ENCODE results near the gene HIVEP2.

The HIVEP2 gene

GRCh38 chr6:142773324-142773723 is 171.7 kb downstream of the HIVEP2 start:
- peaks cover 3% of the 10 kb centered on the region for H3K36me3 ChIP-seq (ENCODE audit: insufficient read depth, insufficient read length, low read length)
- no peaks in the 10 kb centered on the region for H3K4me1 ChIP-seq (ENCODE audit: insufficient read depth, insufficient read length)
- no peaks in the 10 kb centered on the region for H3K9me3 ChIP-seq (ENCODE audit: insufficient read depth, low read length)
- H3K27me3 ChIP-seq (ENCODE audit: insufficient read depth, insufficient read length) = no peaks in the 10 kb centered on the region
- DNase-seq (ENCODE audit: low read depth, low spot score) = no peak
- no peak overlapping the region for H3K9ac ChIP-seq (ENCODE audit: insufficient read length, low read depth)
- H3K4me3 ChIP-seq (ENCODE audit: insufficient read length, low read depth) = no peak overlapping the region
- TF ChIP-seq ZNF274 (IDR thresholded peaks at IDR 0.05; ENCODE audit: low read depth, low read length) = no peak
- no peak for TF ChIP-seq SUZ12 (IDR thresholded peaks at IDR 0.05; ENCODE audit: extremely low read depth, insufficient read depth, insufficient read length)
- TF ChIP-seq YY1 (IDR thresholded peaks at IDR 0.05; ENCODE audit: insufficient read depth, insufficient read length) = no peak

DNA sequence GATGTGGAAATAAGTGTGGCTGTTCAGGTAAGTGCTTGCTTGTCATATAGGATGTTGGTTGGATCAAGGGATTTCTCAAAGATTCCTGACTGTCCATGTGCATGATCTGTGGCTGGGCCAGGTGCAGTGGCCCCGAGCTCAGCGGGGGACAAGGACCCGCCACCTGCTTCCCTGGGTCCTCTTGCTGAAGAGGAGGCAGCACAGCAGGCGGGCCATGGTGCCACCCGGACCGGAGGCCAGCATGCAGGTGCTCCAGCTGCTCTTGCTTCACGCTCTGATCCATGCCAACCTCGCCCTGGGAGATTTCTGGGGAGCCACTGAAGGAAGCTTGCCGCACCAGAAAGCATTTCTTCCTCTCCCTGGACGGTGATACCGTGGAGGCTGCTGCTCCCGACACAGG is 173.8 kb downstream of the HIVEP2 start:
- H3K9me3 ChIP-seq (ENCODE audit: insufficient read depth, low read length) = no peaks in the 10 kb centered on the region
- H3K4me1 ChIP-seq (ENCODE audit: insufficient read depth, insufficient read length) = no peaks in the 10 kb centered on the region
- peaks cover 3% of the 10 kb centered on the region for H3K36me3 ChIP-seq (ENCODE audit: insufficient read depth, insufficient read length, low read length)
- H3K27me3 ChIP-seq (ENCODE audit: insufficient read depth, insufficient read length) = no peaks in the 10 kb centered on the region
- no peak for DNase-seq (ENCODE audit: low read depth, low spot score)
- no peak overlapping the region for H3K9ac ChIP-seq (ENCODE audit: insufficient read length, low read depth)
- H3K4me3 ChIP-seq (ENCODE audit: insufficient read length, low read depth) = no peak overlapping the region
- TF ChIP-seq SUZ12 (IDR thresholded peaks at IDR 0.05; ENCODE audit: extremely low read depth, insufficient read depth, insufficient read length) (no peak), YY1 (IDR thresholded peaks at IDR 0.05; ENCODE audit: insufficient read depth, insufficient read length) (no peak), ZNF274 (IDR thresholded peaks at IDR 0.05; ENCODE audit: low read depth, low read length) (no peak)

DNA sequence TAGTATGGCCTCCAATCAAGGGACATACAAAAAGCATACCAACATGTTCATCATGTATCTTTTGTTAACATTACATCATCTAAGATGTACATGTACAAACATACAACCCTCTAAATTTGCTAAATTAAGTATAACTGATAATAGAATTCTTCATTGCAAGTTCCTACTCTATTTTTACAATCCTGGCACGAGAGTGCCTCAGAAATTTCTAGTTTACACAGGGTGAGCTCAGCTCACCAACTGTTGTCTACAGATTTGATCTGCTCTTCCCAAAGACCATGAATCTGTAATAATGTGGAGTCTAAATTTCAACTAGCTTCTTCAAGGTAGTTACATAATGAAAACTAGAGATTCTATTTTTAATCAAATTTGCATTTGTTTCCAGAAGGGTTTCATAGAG is 179.7 kb downstream of the HIVEP2 start:
- no peak overlapping the region for H3K9ac ChIP-seq (ENCODE audit: insufficient read length, low read depth)
- no peak for DNase-seq (ENCODE audit: low read depth, low spot score)
- no peaks in the 10 kb centered on the region for H3K4me1 ChIP-seq (ENCODE audit: insufficient read depth, insufficient read length)
- H3K9me3 ChIP-seq (ENCODE audit: insufficient read depth, low read length) = no peaks in the 10 kb centered on the region
- TF ChIP-seq YY1 (IDR thresholded peaks at IDR 0.05; ENCODE audit: insufficient read depth, insufficient read length) (no peak), SUZ12 (IDR thresholded peaks at IDR 0.05; ENCODE audit: extremely low read depth, insufficient read depth, insufficient read length) (no peak), ZNF274 (IDR thresholded peaks at IDR 0.05; ENCODE audit: low read depth, low read length) (no peak)
- H3K27me3 ChIP-seq (ENCODE audit: insufficient read depth, insufficient read length) = no peaks in the 10 kb centered on the region
- H3K4me3 ChIP-seq (ENCODE audit: insufficient read length, low read depth) = no peak overlapping the region
- H3K36me3 ChIP-seq (ENCODE audit: insufficient read depth, insufficient read length, low read length) = peaks cover 3% of the 10 kb centered on the region

- no peak overlapping the region for H3K4me3 ChIP-seq (ENCODE audit: insufficient read length, low read depth)
- H3K36me3 ChIP-seq (ENCODE audit: insufficient read depth, insufficient read length, low read length) = peaks cover 10% of the 10 kb centered on the region
- H3K9me3 ChIP-seq (ENCODE audit: insufficient read depth, low read length) = no peaks in the 10 kb centered on the region
These were observed 180.7 kb downstream of the HIVEP2 start for GRCh38 chr6:142764311-142764710.

DNA sequence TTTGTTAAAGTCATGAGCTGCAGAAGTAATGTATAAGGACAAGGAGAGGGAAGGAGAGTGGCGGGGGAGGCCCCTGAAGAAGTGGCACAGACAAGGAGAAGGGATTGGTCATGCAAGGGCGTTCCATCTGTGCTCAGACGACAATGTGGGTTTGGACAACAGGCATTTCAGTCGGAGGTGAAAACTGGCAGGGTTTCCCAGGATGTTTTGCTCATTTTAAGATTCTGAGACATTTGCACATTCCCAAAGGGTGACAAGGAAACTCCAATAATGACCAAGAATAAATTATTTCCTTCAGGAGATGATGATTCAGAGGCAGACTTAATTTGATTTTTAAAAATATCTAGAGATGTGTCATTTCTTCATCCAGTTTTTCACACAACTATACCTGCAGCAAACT is 181.8 kb downstream of the HIVEP2 start:
- TF ChIP-seq SUZ12 (IDR thresholded peaks at IDR 0.05; ENCODE audit: extremely low read depth, insufficient read depth, insufficient read length) (no peak), YY1 (IDR thresholded peaks at IDR 0.05; ENCODE audit: insufficient read depth, insufficient read length) (no peak), ZNF274 (IDR thresholded peaks at IDR 0.05; ENCODE audit: low read depth, low read length) (no peak)
- H3K9ac ChIP-seq (ENCODE audit: insufficient read length, low read depth) = no peak overlapping the region
- H3K4me1 ChIP-seq (ENCODE audit: insufficient read depth, insufficient read length) = no peaks in the 10 kb centered on the region
- no peak overlapping the region for H3K4me3 ChIP-seq (ENCODE audit: insufficient read length, low read depth)
- H3K9me3 ChIP-seq (ENCODE audit: insufficient read depth, low read length) = no peaks in the 10 kb centered on the region
- no peaks in the 10 kb centered on the region for H3K27me3 ChIP-seq (ENCODE audit: insufficient read depth, insufficient read length)
- DNase-seq (ENCODE audit: low read depth, low spot score) = no peak
- peaks cover 10% of the 10 kb centered on the region for H3K36me3 ChIP-seq (ENCODE audit: insufficient read depth, insufficient read length, low read length)

More at GRCh38 chr6:142764311-142764710, 180.7 kb downstream of the HIVEP2 start:
- Histone ChIP-seq H3K27me3 (ENCODE audit: insufficient read depth, insufficient read length) (no peaks in the 10 kb centered on the region), H3K9ac (ENCODE audit: insufficient read length, low read depth) (no peak overlapping the region), H3K4me1 (ENCODE audit: insufficient read depth, insufficient read length) (no peaks in the 10 kb centered on the region)
- no peak for DNase-seq (ENCODE audit: low read depth, low spot score)
- TF ChIP-seq ZNF274 (IDR thresholded peaks at IDR 0.05; ENCODE audit: low read depth, low read length) = no peak
- no peak for TF ChIP-seq YY1 (IDR thresholded peaks at IDR 0.05; ENCODE audit: insufficient read depth, insufficient read length)

- Histone ChIP-seq H3K9ac (ENCODE audit: insufficient read length, low read depth) (no peak overlapping the region), H3K9me3 (ENCODE audit: insufficient read depth, low read length) (no peaks in the 10 kb centered on the region), H3K4me1 (ENCODE audit: insufficient read depth, insufficient read length) (no peaks in the 10 kb centered on the region), H3K4me3 (ENCODE audit: insufficient read length, low read depth) (no peak overlapping the region), H3K27me3 (ENCODE audit: insufficient read depth, insufficient read length) (no peaks in the 10 kb centered on the region), H3K36me3 (ENCODE audit: insufficient read depth, insufficient read length, low read length) (peaks cover 10% of the 10 kb centered on the region)
- no peak for DNase-seq (ENCODE audit: low read depth, low spot score)
- TF ChIP-seq ZNF274 (IDR thresholded peaks at IDR 0.05; ENCODE audit: low read depth, low read length) (no peak), SUZ12 (IDR thresholded peaks at IDR 0.05; ENCODE audit: extremely low read depth, insufficient read depth, insufficient read length) (no peak), YY1 (IDR thresholded peaks at IDR 0.05; ENCODE audit: insufficient read depth, insufficient read length) (no peak)
These were observed 183.2 kb downstream of the HIVEP2 start for GRCh38 chr6:142761756-142762155.

GRCh38 chr6:142760152-142760551 is 184.8 kb downstream of the HIVEP2 start:
- H3K4me1 ChIP-seq (ENCODE audit: insufficient read depth, insufficient read length) = no peaks in the 10 kb centered on the region
- DNase-seq (ENCODE audit: low read depth, low spot score) = no peak
- no peaks in the 10 kb centered on the region for H3K27me3 ChIP-seq (ENCODE audit: insufficient read depth, insufficient read length)
- peaks cover 10% of the 10 kb centered on the region for H3K36me3 ChIP-seq (ENCODE audit: insufficient read depth, insufficient read length, low read length)
- H3K9ac ChIP-seq (ENCODE audit: insufficient read length, low read depth) = no peak overlapping the region
- no peaks in the 10 kb centered on the region for H3K9me3 ChIP-seq (ENCODE audit: insufficient read depth, low read length)
- TF ChIP-seq YY1 (IDR thresholded peaks at IDR 0.05; ENCODE audit: insufficient read depth, insufficient read length) = no peak
- TF ChIP-seq ZNF274 (IDR thresholded peaks at IDR 0.05; ENCODE audit: low read depth, low read length) = no peak
- no peak for TF ChIP-seq SUZ12 (IDR thresholded peaks at IDR 0.05; ENCODE audit: extremely low read depth, insufficient read depth, insufficient read length)
- H3K4me3 ChIP-seq (ENCODE audit: insufficient read length, low read depth) = no peak overlapping the region

DNA sequence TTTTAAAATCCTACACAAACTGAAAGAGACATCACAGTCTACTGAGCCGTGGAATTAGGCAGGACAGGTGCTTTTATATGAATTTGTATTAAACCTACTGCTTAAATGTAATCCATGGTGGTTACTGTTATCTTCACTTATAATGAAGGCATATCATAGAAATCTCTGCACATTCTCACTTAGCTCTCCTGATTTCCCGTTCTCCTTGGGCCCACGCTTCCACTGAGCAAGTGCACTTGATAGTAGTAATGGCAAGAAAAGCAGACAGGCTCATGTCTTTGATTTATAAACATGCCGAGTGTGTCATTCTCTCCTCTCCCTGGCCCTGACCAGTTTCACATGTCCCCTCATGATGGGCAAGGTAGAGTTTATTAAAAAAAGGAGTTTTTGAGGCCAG is 186.3 kb downstream of the HIVEP2 start:
- Histone ChIP-seq H3K4me1 (ENCODE audit: insufficient read depth, insufficient read length) (no peaks in the 10 kb centered on the region), H3K9me3 (ENCODE audit: insufficient read depth, low read length) (no peaks in the 10 kb centered on the region), H3K4me3 (ENCODE audit: insufficient read length, low read depth) (no peak overlapping the region), H3K27me3 (ENCODE audit: insufficient read depth, insufficient read length) (no peaks in the 10 kb centered on the region), H3K9ac (ENCODE audit: insufficient read length, low read depth) (no peak overlapping the region), H3K36me3 (ENCODE audit: insufficient read depth, insufficient read length, low read length) (peaks cover 11% of the 10 kb centered on the region)
- TF ChIP-seq SUZ12 (IDR thresholded peaks at IDR 0.05; ENCODE audit: extremely low read depth, insufficient read depth, insufficient read length) (no peak), ZNF274 (IDR thresholded peaks at IDR 0.05; ENCODE audit: low read depth, low read length) (no peak), YY1 (IDR thresholded peaks at IDR 0.05; ENCODE audit: insufficient read depth, insufficient read length) (no peak)
- DNase-seq (ENCODE audit: low read depth, low spot score) = no peak
